Measurements from ENCODE around the gene HS1BP3. TPM values are rescaled to one million over a fixed set of nuclear protein-coding genes. Genes with fewer than 3 reads are reported as not detected.

HS1BP3 gene
- total RNA-seq, 5 donors from 2014 or later (not counting 1 experiment from before 2014, with no cell fraction given): 11.1 to 20.7 (median 17.2) TPM

DNA sequence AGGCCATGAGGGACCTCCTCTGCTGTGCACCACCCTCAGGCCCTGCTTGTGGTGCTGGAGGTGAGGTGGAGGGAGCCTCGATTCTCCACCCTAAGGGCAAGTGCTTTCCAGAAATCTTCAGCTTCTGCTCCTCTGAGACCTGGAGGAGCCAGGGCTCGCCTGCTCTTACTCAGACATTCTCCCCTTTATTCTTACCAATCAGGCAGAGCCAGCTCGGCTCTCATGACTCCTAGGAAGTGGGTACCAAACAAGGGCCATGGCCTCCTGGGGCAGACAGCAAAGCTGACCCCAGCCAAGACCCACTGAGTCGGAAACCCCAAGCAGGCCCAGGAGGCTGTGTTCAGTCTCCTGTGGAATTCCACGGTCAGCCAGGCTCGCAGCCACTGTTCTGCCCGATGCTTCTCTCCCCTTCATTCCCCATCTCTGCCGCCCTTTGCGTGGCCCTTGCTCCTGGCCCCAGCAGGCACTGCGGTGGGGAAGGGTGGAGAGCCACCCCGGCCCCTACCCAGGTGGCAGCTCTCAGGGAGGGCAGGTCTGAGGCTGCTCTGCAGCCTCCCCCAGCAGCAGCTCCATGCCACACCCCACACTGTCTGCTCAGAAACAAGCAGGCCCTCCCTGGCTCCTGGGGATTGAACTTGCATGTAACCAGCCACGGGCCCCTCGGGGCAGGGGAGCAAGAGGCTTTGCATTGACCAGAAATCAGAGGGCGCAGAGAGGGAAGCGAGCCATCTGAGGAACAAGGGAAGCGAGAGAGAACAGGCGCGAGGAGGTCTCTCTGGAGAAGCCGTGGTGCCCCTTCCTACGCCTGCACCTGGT is 24.0 kb downstream of the HS1BP3 start:
- no peaks in the 10 kb centered on the region for H3K9me3 ChIP-seq
- WGBS (ENCODE audit: insufficient coverage): 94% methylated on average over 18 of the region's 20 CpGs
- no peak for ATAC-seq (replicated peaks in 1 of 4)
- Mint-ChIP-seq H3K4me1 (no peaks in the 10 kb centered on the region), H3K9me3 (no peaks in the 10 kb centered on the region), H3K36me3 (peaks cover 37% of the 10 kb centered on the region), H3K27ac (no peak overlapping the region), H3K27me3 (no peaks in the 10 kb centered on the region), H3K4me3 (no peak overlapping the region)
- peaks cover 0 to 36% of the 10 kb centered on the region in 2 donors for H3K36me3 ChIP-seq (ENCODE audit: control insufficient read depth in 2 of 2, extremely low read depth in 1 of 2, insufficient read depth in 1 of 2, low read length in 1 of 2)
- ChIA-PET CTCF (no interaction called here), POLR2A (no interaction called here)
- no peak overlapping the region for H3K27ac ChIP-seq (ENCODE audit: low read length)
- no peaks in the 10 kb centered on the region for H3K4me1 ChIP-seq (ENCODE audit: control insufficient read depth in 1 of 2, extremely low read depth in 1 of 2, insufficient read depth in 2 of 2, low read length in 2 of 2)
- DNase-seq: no peak
- H3K27me3 ChIP-seq (replicated peaks in 1 of 2; ENCODE audit: control insufficient read depth in 2 of 2, extremely low read depth in 1 of 2, insufficient read depth in 2 of 2, low read length in 1 of 2): no peaks in the 10 kb centered on the region
- no peak overlapping the region for H3K4me3 ChIP-seq (ENCODE audit: control insufficient read depth in 1 of 2, extremely low read depth in 1 of 2, low read length in 1 of 2)

DNA sequence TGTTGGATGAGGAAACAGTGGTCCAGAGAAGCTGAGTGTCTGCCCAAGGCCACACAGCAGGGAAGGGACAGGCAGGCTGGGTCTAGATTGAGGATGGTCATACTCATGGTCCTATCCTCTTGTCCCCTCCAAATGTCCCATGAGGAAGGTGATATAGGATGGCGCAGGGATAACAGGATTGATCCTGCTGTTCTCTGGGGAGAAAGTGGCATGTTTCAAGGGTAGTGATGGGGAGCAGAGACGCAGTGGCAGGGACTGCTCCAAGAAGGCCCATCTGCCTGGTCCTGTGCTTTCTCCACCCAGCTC is 24.6 kb downstream of the HS1BP3 start:
- Histone ChIP-seq H3K36me3 (ENCODE audit: control insufficient read depth in 2 of 2, extremely low read depth in 1 of 2, insufficient read depth in 1 of 2, low read length in 1 of 2) (peaks cover 2 to 42% of the 10 kb centered on the region in 2 donors), H3K27ac (ENCODE audit: low read length) (no peak overlapping the region), H3K4me1 (ENCODE audit: control insufficient read depth in 1 of 2, extremely low read depth in 1 of 2, insufficient read depth in 2 of 2, low read length in 2 of 2) (no peaks in the 10 kb centered on the region), H3K27me3 (replicated peaks in 1 of 2; ENCODE audit: control insufficient read depth in 2 of 2, extremely low read depth in 1 of 2, insufficient read depth in 2 of 2, low read length in 1 of 2) (no peaks in the 10 kb centered on the region), H3K4me3 (ENCODE audit: control insufficient read depth in 1 of 2, extremely low read depth in 1 of 2, low read length in 1 of 2) (no peak overlapping the region), H3K9me3 (no peaks in the 10 kb centered on the region)
- DNase-seq: no peak
- H3K27ac Mint-ChIP-seq: no peak overlapping the region
- H3K4me3 Mint-ChIP-seq: no peak overlapping the region
- ATAC-seq (replicated peaks in 1 of 4): no peak
- CTCF ChIA-PET: no interaction called here
- no peaks in the 10 kb centered on the region for H3K27me3 Mint-ChIP-seq
- no peaks in the 10 kb centered on the region for H3K4me1 Mint-ChIP-seq
- H3K9me3 Mint-ChIP-seq: no peaks in the 10 kb centered on the region
- no CpG with 5 or more reads among the region's 2 CpGs for WGBS (ENCODE audit: insufficient coverage)
- peaks cover 34% of the 10 kb centered on the region for H3K36me3 Mint-ChIP-seq
- POLR2A ChIA-PET: no interaction called here

DNA sequence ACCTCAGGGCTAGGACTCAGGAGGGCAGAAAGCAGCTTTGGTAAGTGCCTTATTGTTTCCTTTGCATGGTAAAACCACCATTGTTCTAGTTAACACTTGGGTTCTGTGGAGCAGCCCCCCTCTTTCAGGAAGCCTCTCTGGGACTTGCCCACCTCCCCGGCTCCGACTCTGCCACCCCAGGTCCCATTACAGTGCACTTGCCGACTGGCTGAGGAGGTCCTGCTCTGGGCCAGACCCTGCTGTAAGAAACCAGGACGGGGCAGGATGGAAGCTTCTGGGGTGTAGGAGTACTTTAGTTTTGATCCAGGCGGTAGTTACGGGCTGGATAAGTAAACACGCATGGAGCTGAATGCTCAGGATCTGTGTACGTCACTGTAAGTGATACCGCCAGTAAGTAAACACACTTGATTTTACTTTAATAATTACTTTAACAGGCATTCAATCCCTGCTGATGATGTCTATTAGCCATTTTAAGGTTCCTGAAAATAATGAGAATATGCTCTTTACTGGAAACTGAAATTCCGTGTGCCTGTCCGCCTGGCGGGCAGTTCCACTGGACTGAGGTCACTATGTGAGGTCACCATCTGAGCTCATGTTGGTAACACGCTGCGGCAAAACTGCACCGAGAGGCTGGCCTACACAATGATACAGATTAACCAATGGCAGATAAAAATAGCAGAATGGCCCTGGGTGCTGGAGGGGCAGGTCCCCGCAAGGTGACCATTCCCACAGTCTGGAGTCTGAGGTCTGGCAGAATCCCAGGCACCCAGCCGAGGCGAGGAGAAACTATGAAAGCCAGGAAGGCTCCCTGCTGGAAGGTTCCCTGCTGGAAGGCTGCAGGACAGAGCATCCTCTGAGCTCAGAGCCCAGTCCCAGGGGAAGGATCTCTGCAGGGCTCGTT is 25.2 kb downstream of the HS1BP3 start:
- H3K27ac ChIP-seq (ENCODE audit: low read length): no peak overlapping the region
- ChIA-PET POLR2A (no interaction called here), CTCF (no interaction called here)
- Mint-ChIP-seq H3K27ac (no peak overlapping the region), H3K27me3 (no peaks in the 10 kb centered on the region), H3K4me1 (no peaks in the 10 kb centered on the region), H3K9me3 (no peaks in the 10 kb centered on the region), H3K4me3 (no peak overlapping the region), H3K36me3 (peaks cover 38% of the 10 kb centered on the region)
- no peaks in the 10 kb centered on the region for H3K9me3 ChIP-seq
- peaks cover 7 to 43% of the 10 kb centered on the region in 2 donors for H3K36me3 ChIP-seq (ENCODE audit: control insufficient read depth in 2 of 2, extremely low read depth in 1 of 2, insufficient read depth in 1 of 2, low read length in 1 of 2)
- H3K4me1 ChIP-seq (ENCODE audit: control insufficient read depth in 1 of 2, extremely low read depth in 1 of 2, insufficient read depth in 2 of 2, low read length in 2 of 2): no peaks in the 10 kb centered on the region
- H3K4me3 ChIP-seq (ENCODE audit: control insufficient read depth in 1 of 2, extremely low read depth in 1 of 2, low read length in 1 of 2): no peak overlapping the region
- DNase-seq: no peak
- no peak for ATAC-seq (replicated peaks in 1 of 4)
- no peaks in the 10 kb centered on the region for H3K27me3 ChIP-seq (replicated peaks in 1 of 2; ENCODE audit: control insufficient read depth in 2 of 2, extremely low read depth in 1 of 2, insufficient read depth in 2 of 2, low read length in 1 of 2)
- WGBS (ENCODE audit: insufficient coverage): 94% methylated on average over 12 of the region's 19 CpGs

DNA sequence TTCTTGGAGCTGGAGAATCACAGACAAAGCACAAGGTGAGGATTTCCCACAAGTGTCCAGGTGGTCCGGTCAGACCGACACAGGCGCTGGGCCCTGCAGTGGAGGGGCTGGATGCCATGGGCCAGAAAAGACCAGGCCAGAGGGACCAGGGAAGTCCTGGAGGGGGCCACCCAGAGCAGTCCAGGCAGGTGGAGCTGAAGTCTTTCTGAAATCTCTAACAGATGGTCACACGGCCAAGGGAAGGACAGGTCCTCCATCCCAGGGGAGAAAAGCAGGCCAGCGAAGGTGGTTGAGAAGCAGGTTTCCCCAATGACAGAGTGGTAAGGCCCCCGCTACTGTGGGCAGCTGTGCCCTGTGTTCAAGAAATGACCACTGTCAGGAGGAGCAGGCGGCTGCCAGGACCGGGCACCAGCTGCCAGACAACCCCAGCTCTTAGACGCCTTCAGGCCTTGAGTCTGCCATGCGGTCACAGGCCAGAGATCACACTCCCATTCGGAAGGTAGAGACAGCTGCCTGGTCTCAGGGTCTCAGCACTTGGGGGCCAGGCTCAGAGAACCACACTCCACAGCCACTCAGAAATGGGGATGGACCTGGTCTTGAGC is 25.9 kb downstream of the HS1BP3 start:
- no peak for ATAC-seq (replicated peaks in 1 of 4)
- no peak overlapping the region for H3K27ac ChIP-seq (ENCODE audit: low read length)
- H3K36me3 ChIP-seq (ENCODE audit: control insufficient read depth in 2 of 2, extremely low read depth in 1 of 2, insufficient read depth in 1 of 2, low read length in 1 of 2): peaks cover 7 to 46% of the 10 kb centered on the region in 2 donors
- no peak for DNase-seq
- Mint-ChIP-seq H3K36me3 (peaks cover 46% of the 10 kb centered on the region), H3K9me3 (no peaks in the 10 kb centered on the region), H3K4me3 (no peak overlapping the region), H3K4me1 (no peaks in the 10 kb centered on the region), H3K27me3 (no peaks in the 10 kb centered on the region), H3K27ac (no peak overlapping the region)
- H3K27me3 ChIP-seq (replicated peaks in 1 of 2; ENCODE audit: control insufficient read depth in 2 of 2, extremely low read depth in 1 of 2, insufficient read depth in 2 of 2, low read length in 1 of 2): no peaks in the 10 kb centered on the region
- ChIA-PET POLR2A (no interaction called here), CTCF (no interaction called here)
- H3K4me3 ChIP-seq (ENCODE audit: control insufficient read depth in 1 of 2, extremely low read depth in 1 of 2, low read length in 1 of 2): no peak overlapping the region
- H3K9me3 ChIP-seq: no peaks in the 10 kb centered on the region
- no peaks in the 10 kb centered on the region for H3K4me1 ChIP-seq (ENCODE audit: control insufficient read depth in 1 of 2, extremely low read depth in 1 of 2, insufficient read depth in 2 of 2, low read length in 2 of 2)
- WGBS (ENCODE audit: insufficient coverage): 88% methylated on average over 11 of the region's 11 CpGs

DNA sequence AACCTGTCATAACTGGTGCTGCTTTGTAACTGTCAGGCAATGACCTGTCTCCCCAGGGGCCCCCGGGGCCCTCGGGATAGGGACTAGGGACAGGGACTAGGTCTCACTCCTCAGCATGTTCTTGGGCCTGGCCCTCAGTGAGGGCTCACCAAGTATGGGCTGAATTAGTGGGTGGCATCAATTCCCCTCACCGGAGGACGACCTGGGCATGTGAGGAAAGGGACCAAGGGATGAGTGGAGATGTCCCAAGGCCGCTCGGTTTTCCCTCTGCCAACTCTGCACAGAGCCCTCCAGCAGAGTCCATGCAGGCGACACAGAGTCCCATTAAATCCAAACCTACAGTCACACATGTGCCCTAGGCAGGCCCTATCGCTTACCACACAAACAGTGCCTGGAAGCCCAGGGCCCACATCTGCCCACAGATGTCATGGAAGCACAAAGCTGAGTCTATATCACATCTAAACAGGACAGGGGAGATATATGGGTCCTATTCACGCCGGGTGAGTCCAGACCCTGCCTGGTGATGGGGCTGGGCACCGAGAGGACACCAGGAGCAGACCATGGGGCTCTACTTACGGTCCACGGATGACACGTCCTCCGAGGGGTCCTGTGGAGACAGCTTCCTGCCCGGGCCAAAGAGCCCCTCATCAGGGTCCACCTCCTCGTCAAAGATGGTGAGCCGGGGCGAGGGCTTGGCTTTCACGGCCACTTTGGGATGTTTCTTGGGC is 26.6 kb downstream of the HS1BP3 start:
- H3K36me3 ChIP-seq (ENCODE audit: control insufficient read depth in 2 of 2, extremely low read depth in 1 of 2, insufficient read depth in 1 of 2, low read length in 1 of 2): peaks cover 7 to 52% of the 10 kb centered on the region in 2 donors
- H3K27me3 ChIP-seq (replicated peaks in 1 of 2; ENCODE audit: control insufficient read depth in 2 of 2, extremely low read depth in 1 of 2, insufficient read depth in 2 of 2, low read length in 1 of 2): no peaks in the 10 kb centered on the region
- no peak overlapping the region for H3K4me3 ChIP-seq (ENCODE audit: control insufficient read depth in 1 of 2, extremely low read depth in 1 of 2, low read length in 1 of 2)
- ATAC-seq (replicated peaks in 1 of 4): no peak
- 96% methylated on average over 15 of the region's 20 CpGs for WGBS (ENCODE audit: insufficient coverage)
- Mint-ChIP-seq H3K9me3 (no peaks in the 10 kb centered on the region), H3K4me1 (no peaks in the 10 kb centered on the region), H3K27ac (no peak overlapping the region), H3K4me3 (no peak overlapping the region), H3K36me3 (peaks cover 52% of the 10 kb centered on the region), H3K27me3 (no peaks in the 10 kb centered on the region)
- POLR2A ChIA-PET: no interaction called here
- no peak for DNase-seq
- CTCF ChIA-PET: no interaction called here
- H3K9me3 ChIP-seq: no peaks in the 10 kb centered on the region
- no peaks in the 10 kb centered on the region for H3K4me1 ChIP-seq (ENCODE audit: control insufficient read depth in 1 of 2, extremely low read depth in 1 of 2, insufficient read depth in 2 of 2, low read length in 2 of 2)
- H3K27ac ChIP-seq (ENCODE audit: low read length): no peak overlapping the region

DNA sequence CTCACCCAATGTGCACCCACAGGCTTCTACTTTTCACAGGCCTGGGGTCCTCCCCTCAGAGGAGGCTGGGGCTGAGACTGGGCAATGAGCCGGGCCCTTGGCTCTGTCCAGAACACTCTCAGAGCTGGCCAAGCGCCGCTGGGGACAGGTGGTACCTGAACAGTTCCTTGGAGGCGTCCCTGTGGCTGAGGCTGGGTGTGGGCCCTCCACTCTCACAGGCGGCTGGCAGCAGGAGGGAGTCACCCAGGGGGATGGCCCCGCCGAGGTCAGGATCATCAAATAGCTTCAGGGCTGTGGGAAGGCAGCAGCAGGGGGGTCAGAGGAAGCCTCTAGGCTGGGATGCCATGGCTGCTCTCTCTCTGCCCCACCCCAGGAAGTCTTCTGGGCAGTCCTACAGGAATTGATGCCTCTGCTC is 27.1 kb downstream of the HS1BP3 start:
- DNase-seq: no peak
- Mint-ChIP-seq H3K9me3 (no peaks in the 10 kb centered on the region), H3K27ac (no peak overlapping the region), H3K4me1 (no peaks in the 10 kb centered on the region), H3K36me3 (peaks cover 51% of the 10 kb centered on the region), H3K4me3 (no peak overlapping the region), H3K27me3 (no peaks in the 10 kb centered on the region)
- Histone ChIP-seq H3K27ac (ENCODE audit: low read length) (no peak overlapping the region), H3K36me3 (ENCODE audit: control insufficient read depth in 2 of 2, extremely low read depth in 1 of 2, insufficient read depth in 1 of 2, low read length in 1 of 2) (peaks cover 7 to 53% of the 10 kb centered on the region in 2 donors), H3K4me1 (ENCODE audit: control insufficient read depth in 1 of 2, extremely low read depth in 1 of 2, insufficient read depth in 2 of 2, low read length in 2 of 2) (no peaks in the 10 kb centered on the region), H3K9me3 (no peaks in the 10 kb centered on the region), H3K27me3 (replicated peaks in 1 of 2; ENCODE audit: control insufficient read depth in 2 of 2, extremely low read depth in 1 of 2, insufficient read depth in 2 of 2, low read length in 1 of 2) (no peaks in the 10 kb centered on the region), H3K4me3 (ENCODE audit: control insufficient read depth in 1 of 2, extremely low read depth in 1 of 2, low read length in 1 of 2) (no peak overlapping the region)
- WGBS (ENCODE audit: insufficient coverage): 94% methylated on average over 5 of the region's 7 CpGs
- CTCF ChIA-PET: no interaction called here
- POLR2A ChIA-PET: no interaction called here
- ATAC-seq (replicated peaks in 1 of 4): no peak

Measured in T-cell (primary cell).